Measurements from ENCODE around the gene ID3. TPM values are rescaled to one million over a fixed set of nuclear protein-coding genes. Genes with fewer than 3 reads are reported as not detected.

Gene ID3
- total RNA-seq, 1 donor from 2014 or later = 154 TPM

DNA sequence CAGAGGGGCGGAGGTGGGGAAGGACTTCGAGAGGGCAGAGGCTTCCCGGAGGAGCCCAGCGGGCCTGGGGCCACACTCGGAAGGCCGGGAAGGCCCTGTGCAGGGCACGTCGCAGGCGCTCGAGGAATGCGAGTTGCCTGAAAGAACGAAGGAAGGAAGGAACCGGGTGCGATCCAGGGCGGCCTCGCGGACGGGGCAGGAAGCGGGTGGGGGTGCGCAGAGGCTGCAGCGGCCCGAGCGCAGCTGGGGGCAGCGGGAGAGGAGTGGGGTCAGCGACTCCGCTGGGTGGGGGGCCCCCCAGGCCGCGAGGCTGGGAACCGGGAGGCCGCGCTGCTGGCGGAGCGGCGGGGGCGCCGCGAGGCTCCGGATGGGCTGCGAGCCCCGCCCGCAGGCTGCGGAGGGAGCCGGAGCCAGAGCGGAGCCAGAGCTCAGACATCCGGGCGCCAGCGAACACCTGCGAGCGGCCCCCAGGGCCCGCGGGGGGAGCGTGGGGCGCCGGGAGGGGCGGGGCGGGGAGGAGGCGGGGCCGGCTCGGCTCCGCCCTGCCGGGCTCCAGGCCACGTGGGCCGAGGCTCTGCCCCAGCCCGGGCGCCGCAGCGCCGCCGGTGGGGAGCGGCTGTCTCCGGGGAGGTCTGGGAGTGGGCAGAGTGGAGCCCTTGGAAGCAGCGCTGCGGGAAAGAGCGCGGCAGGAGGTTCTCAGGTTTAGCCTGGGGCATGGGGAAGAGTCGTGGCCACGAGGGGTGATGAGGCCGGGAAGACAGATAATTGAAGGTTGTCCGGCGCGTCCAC is 4.6 kb downstream of the ID3 start:
- H3K4me3 ChIP-seq (ENCODE audit: low read depth, low read length) = peak overlapping the region; percentile 56
- TF ChIP-seq, protein P1, sequence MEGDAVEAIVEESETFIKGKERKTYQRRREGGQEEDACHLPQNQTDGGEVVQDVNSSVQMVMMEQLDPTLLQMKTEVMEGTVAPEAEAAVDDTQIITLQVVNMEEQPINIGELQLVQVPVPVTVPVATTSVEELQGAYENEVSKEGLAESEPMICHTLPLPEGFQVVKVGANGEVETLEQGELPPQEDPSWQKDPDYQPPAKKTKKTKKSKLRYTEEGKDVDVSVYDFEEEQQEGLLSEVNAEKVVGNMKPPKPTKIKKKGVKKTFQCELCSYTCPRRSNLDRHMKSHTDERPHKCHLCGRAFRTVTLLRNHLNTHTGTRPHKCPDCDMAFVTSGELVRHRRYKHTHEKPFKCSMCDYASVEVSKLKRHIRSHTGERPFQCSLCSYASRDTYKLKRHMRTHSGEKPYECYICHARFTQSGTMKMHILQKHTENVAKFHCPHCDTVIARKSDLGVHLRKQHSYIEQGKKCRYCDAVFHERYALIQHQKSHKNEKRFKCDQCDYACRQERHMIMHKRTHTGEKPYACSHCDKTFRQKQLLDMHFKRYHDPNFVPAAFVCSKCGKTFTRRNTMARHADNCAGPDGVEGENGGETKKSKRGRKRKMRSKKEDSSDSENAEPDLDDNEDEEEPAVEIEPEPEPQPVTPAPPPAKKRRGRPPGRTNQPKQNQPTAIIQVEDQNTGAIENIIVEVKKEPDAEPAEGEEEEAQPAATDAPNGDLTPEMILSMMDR (conservative IDR thresholded peaks at IDR 0.05; ENCODE audit: low read depth, low read length) = no peak

DNA sequence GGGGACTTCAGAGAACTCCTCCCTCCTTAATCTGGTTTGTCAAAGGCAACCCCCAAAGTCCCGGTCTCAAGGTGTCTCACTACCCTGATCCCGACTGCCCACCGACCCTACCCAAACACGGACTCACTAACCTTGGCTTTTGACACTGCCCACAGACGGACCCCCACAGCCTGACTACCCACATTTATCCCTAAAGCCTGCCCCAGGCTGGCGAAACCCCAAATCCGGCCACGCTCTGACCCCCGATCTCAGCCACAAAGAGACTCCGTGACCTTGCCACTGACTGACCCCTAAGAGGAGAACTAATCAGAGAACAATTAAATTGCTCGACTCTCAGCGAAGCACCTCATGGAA is 5.2 kb downstream of the ID3 start:
- peak overlapping the region; percentile 53 for H3K4me3 ChIP-seq (ENCODE audit: low read depth, low read length)
- DNase-seq (ENCODE audit: low read depth) = no peak
- TF ChIP-seq, protein P1 (conservative IDR thresholded peaks at IDR 0.05; ENCODE audit: low read depth, low read length) = no peak

More for the DNA sequence above, 4.6 kb downstream of the ID3 start:
- no peak for DNase-seq (ENCODE audit: low read depth)

DNA sequence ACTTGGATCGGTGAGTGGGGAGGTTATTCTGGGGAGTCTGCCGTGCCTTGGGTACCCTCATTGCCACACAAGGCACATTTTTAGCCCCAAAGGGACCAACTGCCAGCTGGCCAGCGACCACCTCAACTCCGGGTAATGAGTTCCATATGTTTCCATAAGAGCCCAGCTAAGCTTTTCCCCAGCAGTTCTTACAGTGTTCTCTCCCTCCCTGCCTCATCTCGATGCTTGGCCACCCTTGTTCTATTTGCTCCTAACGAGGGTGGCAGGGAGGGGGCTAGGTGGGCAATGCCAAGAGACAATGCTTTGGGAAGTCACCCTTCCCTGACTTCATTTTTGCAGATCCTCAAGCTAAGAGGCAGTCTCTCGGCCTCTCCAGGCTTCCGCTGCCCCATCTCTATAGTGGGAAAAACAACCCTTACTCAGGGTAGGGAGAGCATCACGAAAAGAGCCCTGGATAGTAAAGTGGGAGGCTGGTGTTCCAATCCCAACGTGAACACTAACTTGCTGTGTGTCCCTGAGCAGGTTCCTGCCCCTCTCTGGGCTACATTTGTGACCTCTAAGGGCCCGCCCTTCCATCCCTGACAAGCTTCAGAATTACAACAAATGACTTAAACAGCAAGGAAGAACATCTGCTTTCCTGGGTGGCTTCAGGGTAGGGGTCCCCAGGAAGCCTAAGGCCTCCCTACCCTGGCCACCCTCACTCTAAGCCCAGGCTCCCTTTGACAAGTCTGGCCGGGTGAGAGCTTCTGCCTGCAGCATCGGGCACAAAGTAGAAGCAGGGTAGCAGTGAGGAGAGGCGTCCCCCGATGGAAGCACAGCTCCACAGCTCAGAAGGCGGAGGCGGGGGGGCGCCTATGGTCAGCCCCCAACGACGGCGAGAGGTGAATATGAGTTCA is 5.8 kb downstream of the ID3 start:
- no peak overlapping the region for H3K4me3 ChIP-seq (ENCODE audit: low read depth, low read length)
- no peak for DNase-seq (ENCODE audit: low read depth)
- TF ChIP-seq, protein P1 (conservative IDR thresholded peaks at IDR 0.05; ENCODE audit: low read depth, low read length) = no peak

DNA sequence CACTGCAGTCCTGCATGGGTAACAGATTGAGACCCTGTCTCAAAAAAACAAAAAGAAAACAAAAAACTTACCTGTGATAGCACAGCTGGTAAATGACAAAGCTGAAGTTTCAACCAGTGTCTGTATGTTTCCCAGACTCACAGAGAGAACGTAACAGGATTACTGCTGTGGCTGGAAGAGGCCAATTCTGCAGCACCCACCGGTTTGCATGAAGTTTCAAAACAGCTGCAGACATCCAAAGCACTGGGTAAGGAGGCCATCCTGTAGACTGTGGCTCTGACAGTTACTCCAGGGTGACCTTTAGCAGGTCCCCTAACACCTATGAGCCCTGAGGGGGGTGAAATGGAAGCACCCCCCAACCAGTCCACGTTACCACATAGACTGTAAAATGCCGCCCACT is 7.5 kb downstream of the ID3 start:
- H3K4me3 ChIP-seq (ENCODE audit: low read depth, low read length) = no peak overlapping the region
- no peak for DNase-seq (ENCODE audit: low read depth)
- TF ChIP-seq, protein P1 (conservative IDR thresholded peaks at IDR 0.05; ENCODE audit: low read depth, low read length) = no peak

DNA sequence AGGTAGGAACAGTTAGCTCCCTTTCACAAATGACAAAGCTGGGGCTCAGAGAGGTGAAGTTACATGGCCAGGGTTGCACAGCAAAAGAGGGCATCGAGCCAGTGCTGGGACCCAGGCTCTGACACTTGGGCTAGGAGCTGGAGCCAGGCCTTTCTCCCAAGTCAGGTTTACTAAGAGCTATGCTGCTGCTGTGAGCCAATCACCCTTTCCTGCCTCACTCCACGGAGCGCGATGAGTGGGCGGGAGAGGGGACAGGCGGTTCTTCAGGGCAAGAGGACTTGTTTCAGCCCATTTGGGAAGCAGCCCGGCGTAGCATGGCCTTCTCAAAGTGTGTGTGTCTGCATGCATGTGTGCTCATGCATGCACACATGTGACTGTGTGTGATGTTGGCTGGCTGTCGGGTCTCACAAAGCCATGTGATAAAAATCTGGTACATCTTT is 10.6 kb downstream of the ID3 start:
- TF ChIP-seq, protein P1 (conservative IDR thresholded peaks at IDR 0.05; ENCODE audit: low read depth, low read length) = no peak
- no peak for DNase-seq (ENCODE audit: low read depth)

DNA sequence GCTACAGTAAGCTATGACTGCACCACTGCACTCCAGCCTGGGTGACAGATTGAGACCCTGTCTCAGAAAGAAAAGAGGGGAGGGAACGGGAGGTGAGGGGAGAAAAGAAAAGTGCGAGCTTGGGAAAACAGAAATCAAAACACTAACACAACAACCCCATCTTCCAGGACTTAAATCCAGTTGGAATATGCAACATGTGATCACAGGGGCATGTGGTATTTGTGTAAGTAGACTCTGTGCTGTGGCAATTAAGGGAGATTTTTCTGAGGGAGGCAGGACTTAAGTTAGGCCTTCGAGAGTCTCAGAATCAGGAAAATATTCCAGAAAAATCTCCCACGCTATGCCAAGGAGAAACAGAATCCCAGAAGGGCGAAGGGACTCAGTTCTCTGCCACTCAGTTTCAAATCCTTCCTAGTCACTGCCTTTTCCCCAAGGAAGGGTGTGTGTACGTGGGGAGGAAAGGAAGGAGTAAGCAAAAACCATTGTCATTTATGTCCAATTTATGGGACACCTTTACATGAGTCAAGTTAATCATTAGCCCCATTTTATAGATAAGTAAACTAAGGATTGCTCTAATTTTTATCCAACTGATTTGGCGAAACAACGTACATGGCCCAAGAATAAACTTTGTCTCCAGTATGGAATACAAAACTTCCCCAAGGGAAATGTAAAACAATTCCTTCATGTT is 12.3 kb downstream of the ID3 start:
- no peak for DNase-seq (ENCODE audit: low read depth)
- no peak overlapping the region for H3K4me3 ChIP-seq (ENCODE audit: low read depth, low read length)
- TF ChIP-seq, protein P1 (conservative IDR thresholded peaks at IDR 0.05; ENCODE audit: low read depth, low read length) = no peak

More for the DNA sequence above, 10.6 kb downstream of the ID3 start:
- no peak overlapping the region for H3K4me3 ChIP-seq (ENCODE audit: low read depth, low read length)
